GM21825 (cell line): Measurements from ENCODE around the gene KCNN1.
"Not testable (repeated sequence)": the region's sequence is repeated elsewhere in the genome, so short reads cannot be mapped to it uniquely, and the experiment has no call there.

ENCODE experiments used
- ATAC-seq: cut with Tn5 transposase; IDR thresholded peaks from one replicate; pipeline ENCODE4 v1.9.1; 2021; ENCODE audit warnings: mild to moderate bottlenecking, moderate library complexity; ENCODE audit not compliant: unreplicated experiment

KCNN1 gene

GRCh38 chr19:17999684-18000479, 33.0 kb downstream of the KCNN1 start:
- no peak for ATAC-seq

DNA sequence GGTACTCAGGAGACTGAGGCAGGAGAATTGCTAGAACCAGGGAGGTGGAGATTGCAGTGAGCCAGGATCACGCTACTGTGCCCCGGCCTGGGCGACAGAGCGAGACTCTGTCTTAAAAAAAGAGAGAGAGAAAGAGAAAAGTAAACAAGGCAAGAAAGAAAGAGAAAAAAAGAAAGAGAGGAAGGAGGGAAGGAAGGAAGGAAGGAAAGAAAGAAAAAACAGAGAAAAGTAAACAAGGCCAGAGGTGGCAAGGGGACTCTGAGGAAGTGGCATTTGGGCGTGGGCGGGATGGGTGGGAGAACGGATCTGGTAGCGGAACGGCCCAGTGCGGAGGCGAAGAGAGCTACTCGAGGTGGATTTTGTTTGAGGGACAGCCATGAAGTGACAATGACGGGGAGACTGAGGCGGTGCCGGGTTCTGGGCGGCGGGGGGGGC, 33.6 kb downstream of the KCNN1 start:
- peak; percentile 15 for ATAC-seq

DNA sequence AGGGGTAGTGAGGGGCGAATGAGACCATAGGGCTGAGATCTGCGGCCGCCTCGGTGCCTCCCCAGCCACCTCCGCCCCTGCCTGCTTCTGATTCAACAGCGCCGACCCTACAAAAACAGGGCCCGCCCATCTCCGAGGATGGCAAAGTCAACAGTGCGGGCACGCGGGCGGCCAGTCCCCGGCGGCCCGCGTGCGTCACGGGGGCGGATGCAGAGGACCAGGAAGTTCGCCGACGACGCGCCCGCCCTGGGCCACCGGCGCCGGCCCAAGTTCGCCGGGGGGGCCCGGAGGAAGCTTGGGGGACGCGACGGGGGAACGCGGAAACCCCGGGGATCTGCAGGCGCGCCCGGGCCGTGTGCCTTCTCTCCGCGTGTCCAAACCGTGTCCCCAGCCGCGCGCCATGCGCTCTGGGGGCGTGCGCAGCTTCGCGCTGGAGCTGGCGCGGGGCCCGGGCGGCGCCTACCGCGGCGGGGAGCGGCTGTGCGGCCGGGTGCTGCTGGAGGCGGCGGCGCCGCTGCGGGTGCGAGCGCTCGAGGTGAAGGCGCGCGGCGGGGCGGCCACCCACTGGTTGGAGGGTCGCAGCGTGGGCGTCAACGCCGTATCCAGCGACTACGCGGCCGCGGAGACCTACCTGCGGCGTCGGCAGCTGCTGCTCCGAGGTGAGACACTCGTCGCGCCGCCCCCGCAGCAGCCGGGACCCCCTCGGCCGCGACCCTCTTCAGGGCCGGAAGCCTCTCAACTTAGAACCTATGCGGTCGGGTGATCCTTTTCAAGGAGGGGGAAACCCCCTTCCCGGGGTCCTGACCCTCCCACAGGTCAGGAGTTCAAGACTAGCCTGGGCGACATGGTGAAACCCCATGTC, 34.2 kb downstream of the KCNN1 start:
- ATAC-seq, result peak; percentile 65

- ATAC-seq, result no peak
These were observed 35.0 kb downstream of the KCNN1 start for GRCh38 chr19:18001777-18002345.

GRCh38 chr19:18002347-18002850, 35.5 kb downstream of the KCNN1 start:
- no peak for ATAC-seq

GRCh38 chr19:18005750-18006149, 38.8 kb downstream of the KCNN1 start:
- not testable (repeated sequence) for ATAC-seq

GRCh38 chr19:18007044-18007916, 40.4 kb downstream of the KCNN1 start:
- ATAC-seq, result peak; percentile 35

DNA sequence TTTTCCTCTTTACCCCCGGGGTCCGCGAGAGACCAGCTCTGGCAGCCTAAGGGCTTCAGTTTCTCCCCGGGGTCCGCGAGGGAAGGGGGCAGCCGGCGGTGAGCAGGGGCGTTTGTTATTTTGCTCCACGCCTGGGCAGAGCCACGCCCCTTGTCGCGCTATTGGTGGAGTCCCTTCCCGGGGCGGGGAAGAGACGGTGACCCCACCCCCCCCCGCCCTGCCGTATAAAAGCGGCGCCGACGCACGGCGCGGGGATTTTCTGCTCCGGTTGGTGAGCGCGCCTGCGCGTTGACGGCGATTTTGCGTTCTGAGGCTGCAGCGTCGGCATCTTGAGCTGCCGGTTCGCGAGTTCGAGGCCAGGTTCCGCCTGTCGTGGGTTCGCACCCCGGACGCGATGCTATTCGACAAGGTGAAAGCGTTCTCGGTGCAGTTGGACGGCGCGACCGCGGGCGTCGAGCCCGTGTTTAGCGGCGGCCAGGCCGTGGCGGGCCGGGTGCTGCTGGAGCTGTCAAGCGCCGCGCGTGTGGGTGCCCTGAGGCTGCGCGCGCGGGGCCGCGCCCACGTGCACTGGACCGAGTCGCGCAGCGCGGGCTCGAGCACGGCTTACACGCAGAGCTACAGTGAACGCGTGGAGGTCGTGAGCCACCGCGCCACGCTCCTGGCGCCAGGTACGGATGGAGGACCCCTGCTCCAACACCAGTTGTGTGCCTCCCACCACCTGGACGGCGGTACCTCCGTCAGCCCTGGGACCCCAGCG, 41.2 kb downstream of the KCNN1 start, which contains the start of gene ARRDC2:
Gene ARRDC2, plus strand, starts transcription at position 254 of the 757 bp plus-strand sequence. Its CDS starts 141 bp downstream, at position 395.
- peak; percentile 43 for ATAC-seq

GRCh38 chr19:18008814-18009213, 41.9 kb downstream of the KCNN1 start:
- ATAC-seq, result no peak

GRCh38 chr19:18009412-18010066, 42.6 kb downstream of the KCNN1 start:
- ATAC-seq, result no peak

- no peak for ATAC-seq
These were observed 43.2 kb downstream of the KCNN1 start for GRCh38 chr19:18010149-18010548.

GRCh38 chr19:18013210-18014111, 46.6 kb downstream of the KCNN1 start:
- ATAC-seq, result no peak

DNA sequence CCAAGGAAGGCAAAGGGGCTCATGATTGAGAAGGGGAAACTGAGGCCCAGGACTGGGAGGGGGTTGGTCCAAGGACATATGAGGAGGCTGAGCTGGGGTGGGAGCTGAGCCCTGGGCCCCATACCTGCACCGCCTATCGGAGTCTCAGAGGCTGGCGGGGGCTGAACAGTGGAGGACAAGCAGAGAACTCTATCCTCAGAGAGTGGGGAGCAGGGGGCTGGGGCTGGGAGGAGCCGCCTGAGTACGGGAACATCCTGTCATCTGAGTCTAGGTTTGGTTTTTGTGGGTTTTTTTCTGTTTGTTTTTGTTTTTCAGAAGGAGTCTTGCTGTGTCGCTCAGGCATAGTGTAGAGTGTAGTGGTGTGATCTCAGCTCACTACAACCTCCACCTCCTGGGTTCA, 47.3 kb downstream of the KCNN1 start:
- ATAC-seq, result no peak

DNA sequence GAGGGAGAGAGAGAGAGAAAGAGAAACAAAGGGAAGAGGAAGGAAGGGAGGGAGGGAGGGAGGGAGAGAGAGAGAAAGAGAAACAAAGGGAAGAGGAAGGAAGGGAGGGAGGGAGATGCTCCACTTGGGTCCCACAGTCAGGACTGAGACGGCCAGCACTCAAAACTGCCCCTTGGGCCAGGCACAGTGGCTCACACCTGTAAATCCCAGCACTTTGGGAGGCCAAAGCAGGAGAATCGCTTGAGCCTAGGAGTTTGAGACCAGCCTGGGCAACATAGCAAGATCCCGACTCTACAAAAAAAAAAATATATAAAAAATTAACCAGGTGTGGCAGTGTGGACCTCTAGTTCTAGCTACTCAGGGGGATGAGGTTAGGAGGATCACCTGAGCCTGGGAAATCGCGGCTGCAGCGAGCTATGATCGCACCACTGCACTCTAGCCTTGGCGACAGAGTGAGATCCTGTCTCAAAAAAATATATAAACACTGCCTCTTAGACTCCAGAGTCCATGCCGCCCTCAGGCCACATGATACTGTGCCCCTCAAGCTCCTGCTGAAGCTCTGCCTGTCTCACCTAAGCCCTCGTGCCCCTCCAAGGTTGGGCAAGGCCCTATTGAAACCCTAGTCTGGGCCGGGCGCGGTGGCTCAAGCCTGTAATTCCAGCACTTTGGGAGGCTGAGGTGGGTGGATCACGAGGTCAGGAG, 49.5 kb downstream of the KCNN1 start:
- no peak for ATAC-seq

DNA sequence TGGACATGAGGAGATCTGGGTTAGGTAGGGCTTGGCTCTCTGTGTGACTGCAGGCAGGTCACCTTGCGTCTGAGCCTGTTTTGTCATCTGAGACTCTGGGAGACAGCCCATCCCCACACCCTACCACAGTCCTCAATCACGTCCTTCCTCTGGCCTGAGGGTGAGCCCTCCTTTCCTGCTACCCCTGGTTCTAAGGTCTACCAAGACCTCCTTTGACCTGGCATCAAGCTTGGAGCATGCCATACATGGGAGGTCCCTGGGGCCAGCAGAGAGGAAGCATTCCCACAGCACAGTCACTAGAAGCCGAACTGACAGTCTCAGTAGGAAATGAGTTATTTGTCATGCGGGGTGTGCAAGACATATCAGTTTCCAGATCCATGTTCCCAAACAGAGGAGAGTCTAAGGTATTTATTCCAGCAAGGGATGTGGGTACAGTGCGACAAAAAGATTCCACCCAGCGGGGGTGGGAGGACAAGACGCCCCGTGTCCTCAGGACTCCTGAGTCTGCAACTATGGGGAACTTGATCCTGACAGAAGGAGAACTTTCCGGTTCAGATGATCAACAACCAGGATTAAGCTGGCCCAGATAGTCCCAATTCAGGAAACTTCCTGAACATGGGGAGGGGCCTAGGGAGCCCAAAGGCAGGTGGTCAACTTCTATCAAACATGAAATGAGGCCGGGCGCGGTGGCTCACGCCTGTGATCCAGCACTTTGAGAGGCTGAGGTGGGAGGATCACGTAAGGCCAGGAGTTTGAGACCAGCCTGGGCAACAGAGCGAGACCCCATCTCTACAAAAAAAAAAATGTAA, 50.6 kb downstream of the KCNN1 start:
- no peak for ATAC-seq

- no peak for ATAC-seq
These were observed 53.5 kb downstream of the KCNN1 start for GRCh38 chr19:18020212-18021085.
